HG03095 (cell line): ENCODE measurements around the gene DYNC1LI1.
A peak's percentile ranks its signal among the peaks of the same experiment; 100 is the strongest.

Experiments used
- ATAC-seq: cut with Tn5 transposase; IDR thresholded peaks from one replicate; pipeline ENCODE4 v1.9.1; 2021; ENCODE audit warnings: moderate library complexity; ENCODE audit not compliant: unreplicated experiment

The DYNC1LI1 gene

DNA sequence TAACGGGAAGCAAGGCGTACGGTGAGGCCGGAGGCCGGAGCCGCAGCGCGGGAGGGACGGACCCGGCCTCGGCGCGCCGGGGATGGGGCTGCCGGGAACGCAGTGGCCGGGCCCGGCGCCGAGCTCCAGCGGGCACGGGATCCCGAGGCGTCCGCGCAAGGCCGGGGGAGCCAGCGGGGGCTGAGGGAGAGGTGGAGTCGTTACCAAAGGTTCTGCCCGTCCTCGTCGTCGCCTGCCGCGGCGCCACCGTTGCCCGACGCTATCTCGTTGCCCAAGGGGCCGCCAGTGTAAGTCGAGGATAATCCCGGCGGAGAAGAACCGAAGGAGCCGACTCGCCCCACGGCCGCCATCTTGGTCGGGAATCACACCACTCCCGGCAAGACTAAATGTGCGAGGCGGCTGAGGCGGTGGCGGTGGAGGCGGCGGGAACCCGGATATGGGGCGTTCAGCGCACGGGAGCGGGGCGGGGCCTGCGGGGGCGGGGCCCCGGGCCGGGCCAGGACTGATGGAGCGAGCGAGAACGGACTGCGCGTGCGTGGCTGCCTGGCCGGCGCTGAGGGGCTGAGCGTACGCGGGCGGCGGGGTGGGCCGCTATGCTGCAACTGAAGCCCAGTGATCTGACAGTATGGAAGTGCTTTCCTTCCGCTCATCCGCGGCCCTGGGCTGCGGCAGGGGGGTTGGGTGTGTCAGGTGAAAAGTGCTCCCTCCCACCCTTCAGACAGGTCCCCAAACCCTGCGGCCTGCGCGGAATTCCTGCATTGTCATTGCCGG lies at the start of gene DYNC1LI1:
TSS of gene DYNC1LI1 (minus strand) at position 438 of the 771 bp plus-strand sequence. CDS start at position 350, 88 bp downstream.
- peak; percentile 86 for ATAC-seq

DNA sequence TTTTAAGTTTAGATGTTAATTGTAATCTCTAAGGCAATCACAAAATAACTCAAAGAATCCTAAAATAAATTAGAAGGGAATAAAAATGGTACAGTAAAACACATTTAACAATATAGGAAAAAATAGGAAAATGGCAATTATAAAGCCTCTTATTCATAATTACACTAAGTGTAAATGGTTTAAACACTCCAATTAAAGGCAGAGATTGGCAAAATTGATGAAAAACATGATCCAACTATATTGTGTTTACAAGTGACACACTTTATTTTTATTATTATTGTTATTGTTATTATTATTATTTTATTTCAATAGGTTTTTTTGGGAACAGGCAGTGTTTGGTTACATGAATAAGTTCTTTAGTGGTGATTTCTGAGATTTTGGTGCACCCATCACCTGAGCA lies 48.7 kb upstream of the DYNC1LI1 start:
- no peak for ATAC-seq

GRCh38 chr3:32616267-32616962 lies 45.8 kb upstream of the DYNC1LI1 start:
- ATAC-seq: no peak

DNA sequence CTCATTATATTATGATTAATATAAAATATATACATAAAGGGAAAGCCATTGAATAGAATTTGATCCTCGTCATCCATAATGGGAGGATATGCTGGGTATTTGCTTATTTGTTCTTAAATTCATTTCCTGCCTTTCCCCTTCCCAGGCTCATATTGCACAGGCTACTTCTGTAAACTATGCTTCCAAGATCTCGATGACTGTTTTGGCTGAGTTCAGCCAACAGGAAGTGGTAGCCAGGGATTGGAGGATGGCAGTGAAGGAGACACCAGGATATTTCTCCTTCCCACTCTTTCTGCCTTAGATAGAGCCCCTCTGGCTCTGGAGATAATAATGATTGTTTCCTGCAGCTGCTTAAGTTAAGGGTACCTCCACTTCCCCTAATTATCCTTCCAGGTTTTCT lies 44.3 kb upstream of the DYNC1LI1 start:
- no peak for ATAC-seq

GRCh38 chr3:32613183-32613582 lies 42.5 kb upstream of the DYNC1LI1 start:
- ATAC-seq: no peak

DNA sequence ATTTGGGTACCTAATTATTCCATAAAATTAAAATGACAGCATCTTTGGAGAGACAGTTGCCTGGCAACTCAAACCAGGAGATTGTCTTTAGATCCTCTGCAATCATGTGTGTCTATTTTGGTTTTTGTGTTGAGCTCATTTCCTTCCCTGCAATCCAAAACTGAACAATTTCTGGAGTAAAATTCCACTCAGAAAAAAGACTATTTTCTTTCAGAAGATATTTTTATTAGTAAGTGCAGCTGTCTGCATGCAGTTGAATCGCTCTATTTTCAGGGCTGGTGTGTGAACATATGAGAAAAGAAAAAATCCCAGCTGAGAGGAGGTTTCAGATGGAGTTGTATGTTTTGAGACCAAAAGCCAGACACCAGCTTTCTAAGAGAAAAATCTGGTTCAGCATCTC lies 41.9 kb upstream of the DYNC1LI1 start:
- ATAC-seq: no peak

GRCh38 chr3:32607522-32607921 lies 36.9 kb upstream of the DYNC1LI1 start:
- ATAC-seq: no peak

GRCh38 chr3:32606960-32607359 lies 36.3 kb upstream of the DYNC1LI1 start:
- no peak for ATAC-seq

DNA sequence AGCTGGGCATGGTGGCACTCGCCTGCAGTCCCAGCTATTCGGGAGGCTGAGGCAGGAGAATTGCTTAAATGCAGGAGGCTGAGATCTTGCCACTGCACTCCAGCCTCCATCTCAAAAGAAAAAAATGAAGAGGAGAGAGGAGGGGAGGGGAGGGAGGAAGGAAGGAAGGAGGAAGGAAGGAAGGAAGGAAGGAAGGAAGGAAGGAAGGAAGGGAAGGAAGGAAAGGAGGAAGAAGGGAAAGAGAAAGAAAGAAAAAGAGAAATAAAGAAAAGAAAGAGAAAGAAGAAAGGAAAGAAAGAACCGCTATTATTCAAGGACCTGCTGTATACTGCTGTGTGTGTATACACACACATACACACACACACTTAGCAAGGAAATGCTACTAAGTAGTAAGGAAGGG lies 35.6 kb upstream of the DYNC1LI1 start:
- no peak for ATAC-seq

DNA sequence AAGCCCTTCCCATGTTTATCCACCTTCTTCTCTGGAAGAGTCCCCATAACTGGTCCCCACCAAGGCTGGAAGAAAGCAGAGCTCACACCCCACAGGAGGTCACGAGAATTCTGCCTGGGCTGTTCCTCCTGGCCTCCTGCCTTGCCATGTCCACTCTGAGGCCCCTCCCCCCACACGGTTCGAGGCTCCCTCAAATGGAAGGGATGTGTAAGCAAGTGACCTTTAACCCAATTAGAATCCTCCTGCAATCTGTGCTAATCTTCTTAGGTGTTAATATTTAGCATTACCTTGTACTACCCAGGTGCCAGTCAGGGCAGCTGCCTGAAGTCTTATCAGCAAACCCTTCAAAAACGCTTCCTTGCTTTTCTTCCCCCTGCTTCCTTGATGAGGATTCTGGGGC lies 32.4 kb upstream of the DYNC1LI1 start:
- no peak for ATAC-seq

DNA sequence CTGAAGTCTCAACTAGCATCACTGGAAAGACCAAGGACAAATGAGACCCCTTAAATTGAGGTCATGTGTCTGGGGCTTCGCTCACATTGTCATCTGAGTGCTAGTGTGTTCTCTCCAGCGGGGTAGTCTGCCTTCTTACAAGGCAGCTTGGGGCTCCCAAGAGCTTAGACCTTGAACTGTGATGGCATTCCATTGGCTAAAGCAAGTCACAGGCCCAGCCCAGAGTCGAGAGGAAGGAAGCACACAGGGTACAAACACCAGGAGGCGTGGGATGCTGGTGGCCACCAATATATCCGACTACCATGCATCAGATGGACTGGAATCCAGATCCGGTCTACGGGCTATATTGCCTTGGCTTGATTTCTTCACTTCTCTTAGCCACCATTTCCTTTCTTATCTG lies 31.5 kb upstream of the DYNC1LI1 start:
- no peak for ATAC-seq

GRCh38 chr3:32601722-32602121 lies 31.1 kb upstream of the DYNC1LI1 start:
- ATAC-seq: no peak

DNA sequence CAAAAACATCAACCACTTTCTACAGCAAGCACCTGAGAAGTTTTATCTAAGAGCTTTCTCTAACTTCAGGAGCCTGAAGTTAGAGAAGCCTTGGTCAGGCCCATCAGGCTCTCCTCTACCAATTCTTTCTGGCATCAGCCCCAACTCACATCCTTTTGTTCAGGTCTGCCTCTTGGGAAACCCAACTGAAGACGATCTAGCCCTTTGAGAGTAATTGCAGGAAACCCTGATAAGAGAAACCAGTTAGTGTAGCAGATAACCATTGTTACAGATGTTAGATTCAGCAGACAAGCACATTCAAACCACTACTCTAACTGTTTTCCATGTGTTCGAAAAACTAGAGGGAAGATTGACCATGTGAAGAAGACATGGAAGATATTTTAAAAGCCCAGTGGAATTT lies 27.0 kb upstream of the DYNC1LI1 start:
- ATAC-seq: no peak

GRCh38 chr3:32596909-32597369 lies 26.3 kb upstream of the DYNC1LI1 start:
- ATAC-seq: no peak

DNA sequence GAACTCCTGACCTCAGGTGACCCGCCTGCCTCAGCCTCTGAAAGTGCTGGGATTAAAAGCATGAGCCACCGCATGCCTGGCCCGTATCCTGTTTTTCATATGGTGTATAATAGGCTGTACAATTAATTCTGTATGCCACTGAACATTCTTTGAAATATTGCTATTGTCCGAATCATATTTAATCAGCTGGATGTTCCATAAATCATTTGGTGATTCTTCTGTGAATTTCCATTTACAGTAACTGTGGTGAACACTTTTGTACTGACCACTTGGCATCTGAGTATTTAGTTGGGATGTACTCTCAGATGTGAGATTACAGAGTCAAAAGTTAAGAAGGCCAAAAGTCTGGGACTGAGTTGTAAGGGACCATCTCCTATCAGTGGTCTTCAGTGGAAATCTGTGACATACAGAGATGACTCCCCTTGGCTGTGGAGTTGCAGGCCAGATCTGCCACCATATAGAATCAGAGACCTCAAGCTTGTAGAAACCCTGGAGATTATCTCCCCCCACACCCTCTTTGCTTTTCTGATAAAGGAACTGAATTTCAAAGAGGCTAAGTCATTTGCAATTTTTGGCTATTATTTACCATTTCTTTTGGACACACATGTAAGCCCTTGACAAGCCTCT lies 25.7 kb upstream of the DYNC1LI1 start:
- ATAC-seq: no peak

DNA sequence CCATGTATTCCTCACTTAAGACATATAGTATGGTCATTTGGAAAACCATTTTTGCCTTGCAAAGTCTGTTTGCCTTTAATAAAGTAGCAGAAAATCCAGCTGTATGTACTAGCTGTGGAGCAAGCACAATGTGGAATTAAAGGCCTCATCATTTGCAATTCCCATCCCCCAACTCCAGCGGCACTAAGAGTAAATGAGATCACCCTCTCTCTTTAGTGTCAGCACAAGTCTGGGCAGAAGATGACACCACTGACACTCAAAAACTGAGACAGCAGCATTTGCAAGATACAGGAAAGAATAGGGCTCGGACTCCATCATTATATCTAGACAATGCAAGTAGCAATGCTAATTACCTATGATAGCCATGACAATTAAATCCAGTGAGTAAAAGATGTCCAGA lies 24.7 kb upstream of the DYNC1LI1 start:
- ATAC-seq: no peak

DNA sequence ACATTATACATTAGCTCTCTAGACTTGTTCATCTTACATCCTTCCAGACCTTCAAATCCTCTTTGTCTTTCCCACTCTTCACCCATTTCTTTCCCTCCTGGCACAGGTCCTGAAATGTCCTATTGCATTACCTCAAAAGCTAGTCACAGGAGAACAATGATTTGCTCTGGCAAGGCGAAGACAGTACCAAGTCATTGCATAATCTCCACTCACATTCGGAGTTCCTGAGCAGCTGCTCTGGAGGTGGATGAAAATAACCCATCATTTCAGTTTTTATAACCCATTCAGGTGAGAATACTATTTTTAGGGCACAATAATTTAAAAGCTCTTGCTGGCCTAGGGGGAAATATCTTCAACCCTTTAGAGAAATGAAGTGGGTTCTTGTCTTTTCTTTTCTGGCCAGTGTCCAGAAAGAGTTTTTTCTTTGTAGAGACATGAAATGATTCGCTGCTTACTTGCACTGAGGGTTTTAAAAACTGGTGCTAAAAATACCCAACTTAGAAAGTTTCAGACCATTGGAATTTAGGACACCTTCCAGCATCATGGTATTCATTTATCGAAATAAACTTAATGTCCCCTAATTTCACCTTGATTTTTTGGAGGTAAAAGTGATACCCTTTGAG lies 23.4 kb upstream of the DYNC1LI1 start:
- no peak for ATAC-seq

- ATAC-seq: no peak
Measured at GRCh38 chr3:32592696-32593353, 22.2 kb upstream of the DYNC1LI1 start.

DNA sequence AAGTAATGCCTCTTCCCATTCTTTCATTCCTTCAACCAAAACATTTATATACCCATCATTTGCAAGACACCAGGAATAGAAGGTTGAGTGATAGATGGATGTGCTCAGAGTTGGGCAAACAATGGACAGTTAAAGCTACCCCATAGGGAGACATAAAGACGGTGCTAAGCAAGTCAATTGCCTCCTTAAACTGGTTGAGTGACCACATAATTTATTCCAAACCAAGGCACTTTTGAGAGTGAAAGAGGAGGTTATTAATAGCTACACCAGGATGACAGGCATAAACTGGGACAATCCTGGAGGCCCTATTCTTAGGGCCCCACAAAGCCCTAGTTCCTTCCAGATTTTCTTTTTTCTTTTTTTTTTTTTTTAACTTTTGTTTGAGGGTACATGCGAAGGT lies 21.4 kb upstream of the DYNC1LI1 start:
- ATAC-seq: no peak

GRCh38 chr3:32591186-32591585 lies 20.5 kb upstream of the DYNC1LI1 start:
- ATAC-seq: no peak

DNA sequence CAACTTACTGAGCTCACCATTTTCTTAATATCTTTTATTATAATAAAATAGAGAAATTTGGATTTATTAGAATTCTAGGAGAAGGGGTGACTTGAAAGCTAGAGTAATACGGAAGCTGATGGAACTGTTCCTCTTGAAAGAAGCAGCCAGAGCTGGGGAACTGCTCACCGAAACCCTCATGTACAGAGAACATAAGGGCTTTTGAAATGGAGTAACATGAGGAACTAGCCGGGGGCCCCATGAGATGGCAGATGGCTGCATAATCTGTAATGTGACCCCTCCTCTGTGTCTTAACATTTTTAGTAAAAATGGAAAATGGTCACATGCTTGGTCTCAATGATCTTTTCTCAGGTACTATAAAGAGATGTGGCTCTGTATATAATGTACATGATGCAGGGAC lies 15.7 kb upstream of the DYNC1LI1 start:
- no peak for ATAC-seq
